Activated CD8-positive, alpha-beta memory T cell treated with anti-CD3 and anti-CD28 coated beads, Interleukin-2, amount 50 U/mL, for 1 hour (primary cell): ENCODE data around the gene SLC52A3.
"Not testable (repeated sequence)": the region's sequence is repeated elsewhere in the genome, so short reads cannot be mapped to it uniquely, and the experiment has no call there.

Experiments used
- DNase-seq: peaks from one replicate; pipeline ENCODE4 v3.0.0-alpha.2; 2020; ENCODE audit errors: extremely low read depth

SLC52A3 gene

GRCh38 chr20:728256-728944, 39.9 kb downstream of the SLC52A3 start:
- DNase-seq: no peak

- no peak for DNase-seq
Measured at GRCh38 chr20:726160-726559, 42.1 kb downstream of the SLC52A3 start.

- DNase-seq: no peak
Measured at GRCh38 chr20:725491-725890, 42.8 kb downstream of the SLC52A3 start.

- DNase-seq: not testable (repeated sequence)
Measured at GRCh38 chr20:724797-725196, 43.5 kb downstream of the SLC52A3 start.

GRCh38 chr20:723756-724155, 44.5 kb downstream of the SLC52A3 start:
- no peak for DNase-seq

- DNase-seq: no peak
Measured at GRCh38 chr20:722822-723644, 45.3 kb downstream of the SLC52A3 start.

GRCh38 chr20:721876-722275, 46.4 kb downstream of the SLC52A3 start:
- DNase-seq: no peak

GRCh38 chr20:719816-720215, 48.5 kb downstream of the SLC52A3 start:
- no peak for DNase-seq

GRCh38 chr20:719068-719467, 49.2 kb downstream of the SLC52A3 start:
- no peak for DNase-seq

- DNase-seq: no peak
Measured at GRCh38 chr20:717832-718231, 50.5 kb downstream of the SLC52A3 start.

GRCh38 chr20:717271-717670, 51.0 kb downstream of the SLC52A3 start:
- no peak for DNase-seq

- no peak for DNase-seq
Measured at GRCh38 chr20:714453-714852, 53.8 kb downstream of the SLC52A3 start.

- no peak for DNase-seq
Measured at GRCh38 chr20:711576-711975, 56.7 kb downstream of the SLC52A3 start.

- DNase-seq: no peak
Measured at GRCh38 chr20:710780-711450, 57.4 kb downstream of the SLC52A3 start.
